EL (cell line): Measurements from ENCODE around the gene SWAP70.

Experiments used
- DNase-seq: peaks from one replicate; pipeline ENCODE4 v3.0.0-alpha.2; 2016

The SWAP70 gene

DNA sequence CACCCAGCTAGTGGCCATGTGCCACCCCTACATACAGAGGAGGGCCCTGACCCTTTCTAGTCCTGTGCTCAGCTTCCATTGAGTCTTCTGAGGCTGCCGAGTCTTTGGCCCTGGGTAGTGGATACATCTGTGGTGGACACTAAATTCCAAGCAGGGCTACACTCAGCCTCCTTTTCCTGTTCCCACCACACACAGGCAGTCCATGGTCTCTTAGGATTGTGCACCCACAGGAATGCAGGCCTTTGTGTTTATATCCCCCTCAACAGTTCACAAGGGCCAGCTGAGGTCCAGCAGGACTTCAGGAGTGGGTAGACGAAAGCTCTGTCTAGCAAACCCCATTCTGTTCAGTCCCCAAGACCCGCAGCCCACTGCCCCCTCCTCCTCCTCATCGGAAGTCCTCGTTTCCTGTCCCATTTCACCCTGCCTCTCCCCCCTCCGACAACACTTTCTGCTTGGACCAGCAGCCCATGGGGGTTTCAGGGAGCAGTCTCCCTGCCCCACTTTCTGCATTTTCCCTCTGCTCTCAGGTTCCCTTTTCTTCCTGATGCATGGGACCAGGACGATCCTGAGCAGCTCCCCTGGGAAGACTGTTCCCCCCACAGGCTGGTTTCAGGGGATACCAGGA is 91.8 kb downstream of the SWAP70 start:
- DNase-seq = peak; percentile 87

GRCh38 chr11:9756461-9756860 is 92.6 kb downstream of the SWAP70 start:
- no peak for DNase-seq

GRCh38 chr11:9756878-9757277 is 93.0 kb downstream of the SWAP70 start:
- DNase-seq = no peak

DNA sequence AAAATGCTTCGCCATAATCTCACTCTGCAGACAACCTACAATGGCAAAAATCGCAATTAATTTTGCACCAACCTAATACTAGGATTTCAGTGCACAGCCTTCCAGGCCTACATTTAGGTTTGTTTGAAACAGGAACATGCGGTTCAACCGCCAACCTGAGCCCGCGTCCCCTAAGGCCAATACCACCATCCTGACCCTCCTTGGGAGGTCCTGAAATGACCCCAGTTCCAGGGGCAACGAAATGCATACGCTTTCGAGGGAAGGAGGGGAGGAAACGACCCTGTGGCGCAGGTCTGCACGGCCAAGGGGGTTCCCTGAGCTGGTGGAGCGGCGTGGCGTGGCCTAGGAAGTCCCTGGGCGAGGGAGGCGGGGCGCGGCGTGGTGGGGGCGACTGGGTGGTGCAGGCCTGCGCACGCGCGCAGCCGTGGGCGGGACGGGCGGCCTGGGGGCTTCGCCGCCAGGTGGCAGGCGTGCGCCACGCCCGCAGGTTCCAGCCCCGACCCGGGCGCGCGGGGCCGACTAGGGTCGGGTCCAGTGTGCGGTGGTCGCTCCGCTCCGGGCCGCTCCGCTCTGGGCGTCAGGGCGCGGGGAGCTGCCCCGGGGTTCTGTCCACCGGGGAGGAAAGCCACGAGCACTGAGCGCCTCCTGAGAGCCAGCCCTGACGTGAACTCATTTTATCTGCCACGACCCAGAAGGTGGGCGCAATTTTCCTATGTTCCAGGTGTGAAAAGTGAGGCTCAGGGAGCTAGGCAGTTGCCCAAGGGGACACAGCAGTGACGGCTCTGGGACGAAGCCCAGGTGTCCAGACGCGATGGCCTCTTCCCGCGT is 94.1 kb downstream of the SWAP70 start:
- peak; percentile 80 for DNase-seq

GRCh38 chr11:9758637-9759518 is 95.0 kb downstream of the SWAP70 start:
- DNase-seq = peak; percentile 89

DNA sequence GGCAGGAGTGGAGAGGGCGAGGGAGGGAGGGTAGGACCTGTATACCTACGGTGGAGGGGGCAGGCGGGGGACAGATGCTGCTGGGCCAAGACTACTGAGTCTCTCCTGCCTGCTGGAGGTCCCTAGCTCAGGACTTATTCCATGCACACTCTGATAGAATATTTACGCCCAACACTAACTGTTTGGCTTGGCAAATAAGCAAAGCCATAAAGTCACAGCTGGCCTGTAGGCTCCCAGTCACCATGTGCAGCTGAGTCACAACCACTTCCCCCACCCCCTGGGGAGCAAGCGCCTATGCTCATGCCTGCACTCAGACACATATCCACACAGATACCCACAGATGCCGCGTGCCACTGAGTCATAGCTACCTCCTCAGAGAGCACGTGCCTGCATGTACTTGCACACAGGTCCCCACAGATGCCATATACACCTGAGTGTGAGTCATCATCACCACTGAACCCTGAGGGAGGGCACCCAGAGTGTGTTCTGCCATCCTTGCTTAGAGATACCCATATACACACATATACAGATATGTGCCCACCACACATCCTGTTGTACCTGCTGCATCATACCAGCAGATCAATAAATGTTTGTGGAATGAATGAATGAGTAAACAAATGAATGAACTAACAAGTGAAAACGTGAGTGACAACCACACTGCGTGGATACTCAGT is 95.8 kb downstream of the SWAP70 start:
- DNase-seq = peak; percentile 100

GRCh38 chr11:9760193-9760575 is 96.3 kb downstream of the SWAP70 start:
- peak; percentile 93 for DNase-seq

DNA sequence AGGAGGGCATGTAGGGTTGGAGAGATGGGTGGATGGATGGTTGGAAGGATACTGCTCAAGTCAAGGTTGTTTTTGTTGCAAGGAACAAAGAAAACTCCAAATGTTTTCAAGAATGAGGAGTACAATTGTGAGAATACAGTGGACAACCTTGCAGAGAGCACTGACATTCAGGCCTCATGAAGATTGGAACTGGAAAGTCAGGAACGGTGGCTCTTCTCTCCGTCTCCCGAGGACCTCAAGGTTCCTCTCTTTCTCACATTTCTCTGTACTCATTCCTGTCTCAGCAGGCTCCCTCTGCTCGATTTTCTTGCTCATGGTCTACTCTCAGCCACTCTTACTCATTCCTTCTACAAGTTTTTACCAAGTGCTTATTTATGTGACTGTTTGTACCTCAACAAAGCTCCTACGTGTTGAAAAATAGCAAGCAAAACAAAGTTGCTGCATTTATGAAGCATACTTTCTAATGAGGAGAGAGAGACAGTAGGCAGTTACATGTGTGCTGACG is 97.6 kb downstream of the SWAP70 start:
- no peak for DNase-seq

- DNase-seq = no peak
These were observed 98.7 kb downstream of the SWAP70 start for GRCh38 chr11:9762531-9762930.

- DNase-seq = no peak
These were observed 99.4 kb downstream of the SWAP70 start for GRCh38 chr11:9763301-9763700.

DNA sequence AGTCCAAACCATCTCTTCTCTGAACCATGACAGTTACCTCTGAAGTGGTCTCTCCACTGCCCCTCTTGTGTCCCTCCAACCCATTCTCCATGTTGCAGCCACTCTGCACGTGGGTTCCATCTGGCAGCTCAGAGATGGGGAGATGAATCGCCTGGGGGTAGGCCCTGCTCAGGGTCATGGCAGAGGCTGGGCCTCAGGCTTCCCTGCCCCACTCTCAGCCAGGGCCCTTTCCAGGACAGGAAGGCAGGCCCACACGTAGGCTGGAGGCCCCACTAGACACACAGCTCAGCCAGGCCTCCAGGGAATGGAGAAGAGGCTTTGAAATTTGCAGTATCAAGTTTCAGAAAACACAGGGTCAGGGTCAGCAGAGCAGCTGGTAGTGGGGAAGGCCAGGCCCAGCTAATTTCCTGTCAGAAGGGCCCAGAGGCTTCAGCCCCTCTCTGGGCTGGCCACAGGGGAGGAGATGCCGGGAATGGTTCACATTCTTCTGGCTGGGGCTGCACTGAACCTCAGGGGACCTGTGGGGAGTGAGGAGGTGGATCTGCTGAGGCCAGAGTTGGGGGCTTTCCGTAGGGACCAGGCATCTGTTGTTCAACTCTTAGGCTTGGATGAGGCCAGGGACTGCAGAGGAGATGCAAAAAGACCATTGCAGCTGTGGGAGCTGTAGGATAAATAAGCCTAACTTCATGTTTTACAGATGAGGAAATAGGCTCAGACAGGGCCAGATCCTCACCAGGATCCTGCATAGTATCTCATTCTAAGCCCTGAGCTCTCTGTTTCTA is 101.6 kb downstream of the SWAP70 start:
- peak; percentile 97 for DNase-seq

- no peak for DNase-seq
These were observed 105.7 kb downstream of the SWAP70 start for GRCh38 chr11:9769621-9770020.

DNA sequence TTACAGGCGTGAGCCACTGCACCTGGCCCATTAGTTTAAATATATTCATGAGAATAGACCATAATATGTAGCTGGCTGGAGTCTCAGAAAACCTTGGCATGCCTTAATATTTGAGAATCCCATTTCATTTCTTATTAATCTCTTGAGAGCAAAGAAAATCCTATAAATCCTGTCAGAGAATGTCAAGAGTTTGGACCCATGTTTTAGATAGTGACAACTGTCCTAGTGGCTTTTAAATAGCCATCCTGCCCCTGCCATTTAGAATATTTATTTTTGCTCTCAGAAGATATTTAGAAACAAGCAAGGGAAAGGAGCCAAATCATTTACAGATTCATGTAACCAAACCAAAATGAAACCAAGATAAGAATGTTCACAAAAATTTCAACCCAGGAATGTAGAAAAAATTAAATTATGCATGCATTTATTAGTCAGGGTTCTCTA is 107.2 kb downstream of the SWAP70 start:
- DNase-seq = no peak

GRCh38 chr11:9772218-9772617 is 108.3 kb downstream of the SWAP70 start:
- no peak for DNase-seq

DNA sequence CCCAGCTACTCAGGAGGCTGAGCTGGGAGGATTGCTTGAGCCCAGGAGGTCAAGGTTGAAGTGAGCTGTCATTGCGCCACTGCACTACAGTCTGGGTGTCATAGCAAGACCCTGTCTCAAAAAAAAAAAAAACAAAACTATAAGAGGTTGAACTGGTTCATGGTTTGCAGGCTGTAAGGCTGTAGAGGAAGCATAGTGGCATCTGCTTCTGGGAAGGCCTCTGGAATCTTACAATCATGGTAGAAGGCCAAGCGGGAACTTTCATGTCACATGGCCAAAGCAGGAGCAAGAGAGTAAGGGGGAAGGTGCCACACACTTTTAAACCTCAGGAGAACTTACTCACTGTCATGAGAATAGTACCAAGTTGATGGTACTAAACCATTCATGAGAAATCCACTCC is 109.6 kb downstream of the SWAP70 start:
- DNase-seq = no peak

DNA sequence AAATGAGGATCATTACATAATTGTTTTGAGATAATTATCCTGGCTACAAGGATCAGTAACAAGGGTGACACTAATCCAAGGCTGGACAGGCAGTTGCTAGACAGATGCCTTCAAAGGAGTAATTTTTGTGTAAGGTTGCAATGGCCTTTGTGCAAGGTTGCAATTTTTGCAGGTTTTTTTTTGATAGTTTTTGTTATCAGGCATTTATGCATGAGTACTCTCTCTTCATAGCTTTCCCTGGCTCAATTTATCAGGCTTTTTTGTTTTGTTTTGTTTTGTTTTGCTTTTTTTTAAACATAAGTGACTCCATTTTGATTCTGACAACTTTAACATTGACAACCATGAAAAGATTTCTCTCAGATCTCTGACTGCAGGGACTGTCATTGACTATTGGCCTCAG is 110.2 kb downstream of the SWAP70 start:
- DNase-seq = no peak

- peak; percentile 94 for DNase-seq
These were observed 110.9 kb downstream of the SWAP70 start for GRCh38 chr11:9774591-9775397.

GRCh38 chr11:9775398-9775779 is 111.5 kb downstream of the SWAP70 start:
- DNase-seq = no peak

DNA sequence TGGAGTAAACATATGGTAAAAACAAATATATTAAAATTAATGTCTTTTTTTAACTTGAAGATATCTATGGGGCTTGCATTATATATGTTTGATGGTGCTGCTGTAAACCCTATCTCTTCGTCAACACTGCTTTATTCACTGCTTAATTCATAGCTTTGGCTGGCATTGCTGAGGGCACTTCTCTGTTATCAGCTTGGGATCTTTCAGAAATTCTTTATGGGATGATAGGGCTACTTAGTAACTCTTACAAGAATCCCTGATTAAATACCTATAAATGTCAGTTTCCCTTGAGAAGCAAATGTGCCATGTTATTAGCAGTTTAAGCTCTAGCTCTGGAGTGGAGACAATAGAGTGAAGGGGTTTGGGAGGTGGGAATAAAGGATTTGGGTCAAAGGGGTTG is 112.3 kb downstream of the SWAP70 start:
- no peak for DNase-seq

DNA sequence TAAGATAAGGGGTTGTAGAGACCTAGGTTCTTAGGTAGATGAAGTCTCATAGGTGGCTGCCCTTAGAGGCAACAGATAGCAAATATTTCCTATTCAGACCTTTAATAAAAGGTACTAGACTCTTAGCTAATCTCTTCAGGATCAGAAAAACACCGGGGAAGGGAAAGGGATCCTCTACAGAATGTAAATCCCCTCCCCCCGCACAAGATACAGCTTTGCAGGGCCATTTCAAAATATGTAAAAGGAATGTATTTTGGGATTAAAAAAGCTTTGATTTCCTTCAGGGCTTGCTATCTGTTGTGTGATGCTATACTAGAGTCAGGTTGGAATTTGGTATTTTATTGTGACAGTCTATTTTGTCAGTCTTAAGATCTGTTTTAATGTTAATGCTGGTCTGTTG is 113.2 kb downstream of the SWAP70 start:
- no peak for DNase-seq

DNA sequence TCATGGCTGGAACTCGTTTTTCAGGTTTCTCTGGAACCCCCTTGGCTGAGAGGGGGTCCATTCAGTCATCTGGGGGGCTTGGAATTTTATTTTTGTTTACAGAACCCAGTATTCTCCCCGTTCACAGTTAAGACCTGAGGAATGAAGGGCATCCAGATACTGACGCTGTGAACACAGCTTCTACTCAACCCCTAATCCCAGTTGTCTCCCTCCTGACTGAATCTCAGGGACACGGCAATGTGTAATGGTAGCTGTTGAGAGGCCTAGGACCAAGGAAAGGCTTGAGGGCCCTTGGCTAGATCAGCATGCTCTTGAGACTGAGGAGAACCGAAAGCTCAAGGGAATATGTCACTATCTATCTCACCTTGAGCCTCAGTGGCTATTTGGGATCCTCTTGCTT is 113.6 kb downstream of the SWAP70 start:
- no peak for DNase-seq
